LNCaP clone FGC (cell line): ENCODE measurements around the gene TRPT1.
A peak's percentile ranks its signal among the peaks of the same experiment; 100 is the strongest.

ENCODE experiments used
- DNase-seq: peaks from one replicate; pipeline ENCODE4 v3.0.0-alpha.2; 2011; ENCODE audit warnings: low read depth
- H3K4me3 ChIP-seq: 2 replicates; pipeline ENCODE4 v1.5.1; 2011; ENCODE audit warnings: mild to moderate bottlenecking, low read depth, low read length, control low read depth
- TF ChIP-seq, protein P1 (sequence below): IDR thresholded peaks from 2 replicates; pipeline ENCODE4 v1.5.1; 2012; ENCODE audit warnings: mild to moderate bottlenecking; ENCODE audit not compliant: control insufficient read depth, insufficient read depth; ENCODE audit errors: extremely low read depth

The TRPT1 gene, protein sequence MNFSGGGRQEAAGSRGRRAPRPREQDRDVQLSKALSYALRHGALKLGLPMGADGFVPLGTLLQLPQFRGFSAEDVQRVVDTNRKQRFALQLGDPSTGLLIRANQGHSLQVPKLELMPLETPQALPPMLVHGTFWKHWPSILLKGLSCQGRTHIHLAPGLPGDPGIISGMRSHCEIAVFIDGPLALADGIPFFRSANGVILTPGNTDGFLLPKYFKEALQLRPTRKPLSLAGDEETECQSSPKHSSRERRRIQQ

DNA sequence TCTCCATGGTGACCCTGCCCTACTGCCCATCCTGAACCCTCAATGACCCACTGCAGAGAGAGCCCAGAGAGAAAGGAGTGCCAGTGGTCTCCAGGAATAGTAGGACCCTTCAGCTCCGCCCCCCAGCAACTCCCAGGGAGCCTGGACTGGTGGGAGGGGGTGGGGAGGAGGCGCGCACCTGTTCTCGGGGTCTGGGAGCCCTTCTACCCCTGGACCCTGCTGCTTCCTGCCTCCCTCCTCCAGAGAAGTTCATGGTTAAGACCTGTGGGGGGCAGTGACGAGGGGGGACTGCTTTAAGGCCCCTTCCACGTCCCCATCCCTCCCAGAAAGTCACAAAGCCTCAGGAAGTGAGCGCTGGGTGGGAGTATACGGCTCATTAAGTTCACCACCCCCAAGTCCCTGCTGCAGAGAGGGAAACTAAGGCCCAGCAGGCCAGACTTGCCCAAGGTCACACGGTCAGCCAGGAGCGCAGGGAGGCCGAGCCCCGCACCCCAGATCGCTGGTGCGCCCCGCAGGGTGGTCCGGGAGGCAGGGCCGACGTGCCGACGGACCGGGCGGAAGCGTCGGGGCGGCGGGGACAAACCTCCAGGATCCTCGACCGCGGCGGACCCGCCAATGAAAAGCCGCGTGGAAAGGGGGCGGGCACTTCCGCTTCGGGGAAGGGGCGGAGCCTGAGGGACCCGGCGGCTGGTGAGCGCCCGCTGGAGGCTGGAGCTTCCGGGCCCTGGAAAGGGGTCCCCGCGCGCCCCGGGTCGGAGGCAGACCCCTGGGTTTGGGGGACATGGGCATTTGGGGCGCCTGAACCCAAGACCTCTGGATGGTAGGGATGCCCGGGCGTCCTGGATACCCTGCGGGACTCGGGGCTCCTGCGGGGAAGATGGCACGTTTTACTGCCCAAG is at the start of gene TRPT1, which contains the start of gene NUDT22:
TRPT1 (minus strand) TSS at position 579 of the 899 bp plus-strand sequence; CDS start at position 253, 326 bp downstream.
NUDT22 (plus strand) TSS at position 667 of the 899 bp plus-strand sequence. CDS start 379 bp downstream, outside the sequence.
- DNase-seq = no peak
- TF ChIP-seq, protein P1, sequence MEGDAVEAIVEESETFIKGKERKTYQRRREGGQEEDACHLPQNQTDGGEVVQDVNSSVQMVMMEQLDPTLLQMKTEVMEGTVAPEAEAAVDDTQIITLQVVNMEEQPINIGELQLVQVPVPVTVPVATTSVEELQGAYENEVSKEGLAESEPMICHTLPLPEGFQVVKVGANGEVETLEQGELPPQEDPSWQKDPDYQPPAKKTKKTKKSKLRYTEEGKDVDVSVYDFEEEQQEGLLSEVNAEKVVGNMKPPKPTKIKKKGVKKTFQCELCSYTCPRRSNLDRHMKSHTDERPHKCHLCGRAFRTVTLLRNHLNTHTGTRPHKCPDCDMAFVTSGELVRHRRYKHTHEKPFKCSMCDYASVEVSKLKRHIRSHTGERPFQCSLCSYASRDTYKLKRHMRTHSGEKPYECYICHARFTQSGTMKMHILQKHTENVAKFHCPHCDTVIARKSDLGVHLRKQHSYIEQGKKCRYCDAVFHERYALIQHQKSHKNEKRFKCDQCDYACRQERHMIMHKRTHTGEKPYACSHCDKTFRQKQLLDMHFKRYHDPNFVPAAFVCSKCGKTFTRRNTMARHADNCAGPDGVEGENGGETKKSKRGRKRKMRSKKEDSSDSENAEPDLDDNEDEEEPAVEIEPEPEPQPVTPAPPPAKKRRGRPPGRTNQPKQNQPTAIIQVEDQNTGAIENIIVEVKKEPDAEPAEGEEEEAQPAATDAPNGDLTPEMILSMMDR = peak; percentile 32; the same call in 1 of the 2 replicates
- H3K4me3 ChIP-seq = peak within 1 kb of the TSS; percentile 87

DNA sequence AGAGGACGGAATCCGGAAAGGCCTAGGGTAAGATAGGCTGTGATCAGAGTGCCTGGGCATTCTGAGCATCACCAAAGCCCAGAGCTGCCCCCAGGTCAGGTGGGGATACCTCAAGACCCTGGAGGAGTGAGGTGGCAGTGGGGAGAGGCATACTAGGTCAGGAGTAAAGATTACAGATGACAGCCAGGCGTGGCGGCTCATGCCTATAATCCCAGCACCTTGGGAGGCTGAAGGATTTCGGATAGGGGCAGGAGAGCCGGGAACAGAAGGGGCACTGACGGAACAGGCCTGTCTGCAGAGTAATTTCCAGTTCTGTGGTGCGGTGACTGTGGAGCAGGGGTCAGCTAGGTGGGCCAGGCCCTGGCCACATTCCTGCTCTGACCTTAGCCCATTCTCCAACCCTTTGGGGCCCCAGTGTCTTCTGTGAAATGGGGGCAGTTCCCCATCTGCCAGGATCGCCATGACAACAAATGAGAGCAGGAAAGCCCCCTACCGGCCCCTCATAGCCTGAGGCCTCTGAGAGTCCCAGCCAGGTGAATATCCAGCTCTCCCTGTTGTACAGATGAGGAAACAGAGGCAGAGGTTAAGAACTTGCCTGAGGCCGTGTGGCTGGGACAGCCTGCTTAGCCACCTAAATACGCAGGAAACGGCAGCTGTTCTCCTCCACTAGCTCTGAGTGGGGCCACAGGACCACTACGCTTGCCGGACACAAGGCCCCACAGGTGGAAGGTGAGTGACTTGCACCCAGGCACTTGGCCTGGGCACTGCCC is 49.2 kb upstream of the TRPT1 start:
- TF ChIP-seq, protein P1 = no peak
- DNase-seq = no peak
- no peak overlapping the region for H3K4me3 ChIP-seq

DNA sequence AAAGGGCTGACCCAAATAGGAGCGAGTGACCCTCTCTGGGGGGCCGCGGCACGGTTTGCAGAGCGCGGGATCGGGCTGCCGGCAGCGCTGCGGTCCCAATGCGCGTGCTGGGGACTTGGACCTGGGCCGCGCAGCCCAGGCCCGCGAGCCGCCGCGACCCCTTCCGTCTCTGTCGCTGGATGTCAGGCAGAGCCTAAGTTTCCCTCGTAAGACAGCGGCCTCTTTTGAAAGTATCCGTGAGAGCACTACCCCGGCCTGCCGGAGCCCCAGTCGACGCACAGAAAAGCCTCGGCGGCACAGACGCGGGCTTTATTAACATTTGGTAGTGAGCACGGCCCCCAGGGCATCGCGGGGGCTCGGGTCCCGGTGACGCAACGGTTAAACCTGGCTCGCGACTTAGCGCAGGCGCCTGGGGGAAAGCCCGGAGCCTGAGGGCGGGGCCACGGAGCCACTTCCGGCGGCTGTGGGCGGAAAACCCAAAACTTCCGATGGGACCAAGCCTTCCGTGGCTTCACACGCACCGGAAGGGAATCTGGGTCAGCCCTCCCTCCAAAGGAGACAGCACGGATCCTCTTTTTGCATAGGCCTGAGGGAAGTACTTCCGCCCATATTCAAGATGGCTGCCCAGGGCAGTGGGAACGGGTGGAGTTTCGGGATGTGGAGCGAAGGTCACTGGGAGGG is 43.7 kb upstream of the TRPT1 start:
- TF ChIP-seq, protein P1 = no peak
- peak overlapping the region; percentile 59 for H3K4me3 ChIP-seq
- peak; percentile 100 for DNase-seq

DNA sequence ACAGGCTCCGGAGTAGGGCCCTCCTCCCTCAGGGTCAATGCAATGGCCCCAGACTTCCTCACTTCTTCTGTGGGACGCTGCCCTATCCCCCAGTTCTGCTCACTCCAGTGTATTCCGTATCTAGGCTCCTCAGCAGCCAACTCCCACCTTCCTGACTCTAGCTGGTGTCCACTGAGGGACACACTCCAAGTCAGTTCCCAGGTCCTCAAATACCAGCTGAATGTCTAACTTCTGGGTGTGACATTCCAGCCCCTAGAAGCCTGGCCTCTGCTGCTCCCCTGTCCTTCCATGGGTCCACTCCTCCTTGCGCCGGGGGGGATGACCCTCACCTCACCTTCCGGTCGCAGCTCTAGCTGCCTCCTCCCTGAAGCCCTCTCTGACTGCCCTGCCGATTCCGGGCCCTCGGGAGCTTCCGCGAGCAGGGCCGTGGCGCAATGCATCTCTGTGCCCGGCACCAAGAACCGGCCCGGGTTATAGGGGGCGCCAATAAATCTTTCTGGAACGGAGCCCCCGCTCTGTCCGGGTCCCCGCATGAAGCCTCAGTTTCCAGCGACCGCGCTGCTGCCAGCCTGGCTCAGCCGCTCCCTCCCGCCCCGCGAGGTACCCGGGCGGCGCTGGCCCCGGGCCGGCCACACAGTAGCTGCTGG is 43.0 kb upstream of the TRPT1 start:
- no peak for DNase-seq
- H3K4me3 ChIP-seq = peak overlapping the region; percentile 59
- TF ChIP-seq, protein P1 = no peak

DNA sequence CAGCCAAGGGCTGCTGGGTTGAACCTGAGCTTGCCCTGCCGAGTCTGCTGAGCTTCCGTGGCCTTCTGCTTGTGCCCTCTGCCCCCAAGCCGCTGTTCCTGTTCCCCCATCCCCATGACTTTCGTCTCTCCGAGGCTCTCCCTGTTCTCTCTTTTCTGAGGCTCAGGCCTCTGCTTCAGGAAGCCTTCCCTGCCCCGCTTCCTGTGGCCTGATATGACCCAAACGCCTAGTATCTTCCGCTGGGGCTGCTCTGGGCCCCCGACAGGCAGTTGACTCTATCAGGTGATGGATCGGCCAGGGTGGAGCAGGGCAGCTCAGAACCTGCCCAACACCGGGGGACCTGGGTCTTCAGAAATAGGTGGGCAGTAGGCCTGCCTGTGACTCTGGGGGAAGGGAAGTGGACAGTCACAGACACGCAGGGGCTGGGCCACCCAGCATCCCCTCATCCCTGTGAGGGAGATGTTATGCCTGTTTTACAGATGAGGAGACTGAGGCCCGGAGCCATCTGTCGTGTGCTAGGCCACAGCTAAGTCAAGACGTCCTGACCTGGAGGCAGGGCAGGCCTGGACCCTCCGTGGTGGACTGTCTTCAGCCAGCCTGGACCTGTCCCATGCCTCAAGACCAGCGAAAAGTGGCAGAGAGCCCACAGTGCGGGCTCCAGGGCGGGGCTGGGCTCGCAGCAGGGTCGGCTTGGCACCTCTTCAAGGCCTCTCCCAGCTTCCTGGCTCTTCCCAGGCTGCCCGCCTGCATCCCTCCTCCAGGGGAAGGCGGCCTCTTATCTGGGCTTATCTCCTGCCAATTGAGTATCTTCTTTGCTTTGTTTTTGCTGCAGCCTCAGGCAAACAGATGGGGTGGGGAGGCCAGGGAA is 42.3 kb upstream of the TRPT1 start:
- H3K4me3 ChIP-seq = peak overlapping the region; percentile 59
- no peak for DNase-seq
- TF ChIP-seq, protein P1 = no peak
